GM12873 (cell line): ENCODE results near the gene TBX21.

Experiments
- CTCF ChIP-seq: IDR thresholded peaks from 2 replicates; pipeline ENCODE4 v1.5.1; 2012; ENCODE audit warnings: low read depth, mild to moderate bottlenecking, moderate library complexity, low read length, control low read depth; ENCODE audit not compliant: insufficient read depth; ENCODE audit errors: missing control alignments

Gene TBX21

DNA sequence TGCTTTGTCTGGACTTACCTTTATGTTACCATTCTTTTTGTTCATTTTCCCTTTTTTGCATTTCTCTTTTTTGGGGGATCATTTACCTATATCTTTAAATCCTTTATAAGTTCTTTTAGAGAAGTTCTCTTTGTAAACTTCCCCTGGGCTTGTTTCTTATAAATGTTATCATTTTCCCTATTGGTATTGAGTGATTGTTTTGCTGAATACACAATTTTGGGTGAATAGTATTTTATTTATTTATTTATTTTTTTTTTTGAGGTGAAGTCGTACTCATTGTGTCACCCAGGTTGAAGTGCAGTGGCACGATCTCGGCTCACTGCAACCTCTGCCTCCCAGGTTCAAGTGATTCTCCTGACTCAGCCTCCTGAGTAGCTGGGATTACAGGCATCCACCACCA lies 18.4 kb downstream of the TBX21 start:
- TF ChIP-seq CTCF: no peak

GRCh38 chr17:47757386-47757785 lies 24.4 kb downstream of the TBX21 start:
- no peak for TF ChIP-seq CTCF

DNA sequence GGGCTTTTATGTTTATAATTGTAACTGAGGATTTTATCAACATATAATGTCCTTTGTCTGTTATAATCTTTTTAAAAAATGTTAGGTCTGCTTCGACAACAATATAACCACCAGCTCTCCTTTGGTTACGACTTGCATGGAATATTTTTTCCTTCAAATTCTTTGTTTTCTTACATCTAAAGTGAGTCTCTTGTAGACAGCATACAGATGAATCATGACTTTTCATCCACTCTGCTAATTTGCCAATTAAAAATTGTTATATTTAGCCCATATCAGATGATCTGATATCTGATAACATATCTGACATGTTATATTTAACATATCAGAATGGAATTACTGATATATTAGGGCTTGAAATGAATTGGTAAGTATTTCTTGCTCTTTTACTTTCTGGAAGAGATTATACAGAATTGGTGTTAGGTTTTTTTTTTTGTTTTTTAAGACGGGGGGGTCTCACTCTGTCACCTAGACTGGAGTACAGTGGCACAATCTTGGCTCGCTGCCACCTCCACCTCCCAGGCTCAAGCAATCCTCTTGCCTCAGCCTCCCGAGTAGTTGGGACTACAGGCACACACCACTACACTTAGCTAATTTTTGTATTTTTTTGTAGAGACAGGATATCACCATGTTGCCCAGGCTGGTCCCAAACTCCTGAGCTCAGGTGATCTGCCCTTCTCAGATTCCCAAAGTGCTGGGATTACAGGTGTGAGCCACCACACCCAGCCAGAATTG lies 27.5 kb downstream of the TBX21 start:
- TF ChIP-seq CTCF: no peak

DNA sequence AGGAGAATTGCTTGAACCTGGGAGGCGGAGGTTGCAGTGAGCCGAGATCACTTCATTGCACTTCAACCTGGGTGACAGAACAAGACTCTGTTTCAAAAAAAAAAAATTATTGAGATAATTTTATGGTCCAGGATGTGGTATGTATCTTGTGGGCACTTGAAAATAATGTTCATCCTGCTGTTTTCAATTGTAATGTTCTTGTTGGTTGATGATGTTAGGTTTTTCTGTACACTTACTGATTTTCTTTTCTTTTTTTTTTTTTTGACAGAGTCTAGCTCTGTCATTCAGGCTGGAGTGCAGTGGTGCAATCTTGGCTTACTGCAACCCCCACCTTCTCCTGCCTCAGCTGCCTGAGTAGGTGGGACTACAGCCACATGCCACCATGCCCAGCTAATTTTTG lies 29.7 kb downstream of the TBX21 start:
- no peak for TF ChIP-seq CTCF

DNA sequence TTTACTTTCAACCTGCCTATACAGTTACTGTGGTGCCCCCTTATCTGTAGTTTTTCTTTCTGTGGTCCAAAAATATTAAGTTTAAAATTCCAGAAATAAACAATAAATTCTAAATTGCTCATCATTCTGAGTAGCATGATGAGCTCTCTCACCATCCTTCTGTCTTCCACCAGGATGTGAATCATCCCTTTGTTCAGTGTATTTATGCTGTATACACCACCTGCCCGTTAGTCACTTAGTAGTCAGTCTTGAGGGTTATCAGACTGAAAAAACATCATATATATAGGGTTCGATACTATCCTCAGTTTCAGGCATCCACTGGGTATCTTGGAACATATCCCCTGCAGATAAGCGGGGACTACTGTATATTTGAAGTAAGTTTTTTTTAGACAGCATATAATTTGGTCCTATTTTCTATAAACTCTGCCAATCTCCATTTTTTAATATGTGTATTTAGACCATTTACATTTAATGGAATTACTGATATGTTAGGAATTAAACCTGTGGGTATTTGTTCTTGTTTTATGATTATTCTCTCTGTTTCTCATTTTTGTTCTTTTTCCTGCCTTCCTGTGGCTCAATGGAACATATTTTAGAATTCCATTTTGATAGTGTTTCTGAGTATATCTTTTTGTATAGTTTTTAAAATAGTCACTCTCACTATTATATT lies 31.0 kb downstream of the TBX21 start:
- no peak for TF ChIP-seq CTCF

DNA sequence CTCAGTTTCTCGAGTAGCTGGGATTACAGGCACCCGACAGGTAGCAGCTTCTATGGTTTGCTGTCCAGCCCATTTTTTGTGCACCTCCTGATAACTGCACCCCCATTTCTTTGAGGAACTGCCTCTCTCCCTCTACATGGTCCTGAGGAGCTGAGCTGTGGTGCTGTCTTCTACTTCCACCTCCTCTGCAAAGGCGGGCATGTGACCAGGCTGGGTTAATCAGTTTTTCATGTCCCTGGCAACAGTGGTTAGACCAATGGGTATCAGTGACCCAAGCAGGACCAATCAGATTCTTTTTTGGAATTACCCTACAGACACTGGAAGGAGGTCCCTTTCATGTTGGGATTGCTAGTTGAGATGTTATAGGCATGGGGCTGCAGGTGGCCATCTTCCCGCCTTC lies 41.3 kb downstream of the TBX21 start:
- no peak for TF ChIP-seq CTCF

- TF ChIP-seq CTCF: no peak
These were observed 42.0 kb downstream of the TBX21 start for GRCh38 chr17:47774987-47775580.
